Activated naive CD4-positive, alpha-beta T cell treated with anti-CD3 and anti-CD28 coated beads, Interleukin-2, amount 50 U/mL, for 24 hours (primary cell): ENCODE data around the gene SOWAHB.

Experiments
- H3K27ac Mint-ChIP-seq: one replicate; pipeline ENCODE4 v1.8.0; 2021; ENCODE audit warnings: mild to moderate bottlenecking, mixed read lengths
- H3K27me3 Mint-ChIP-seq: one replicate; pipeline ENCODE4 v1.8.0; 2021; ENCODE audit warnings: mixed read lengths
- H3K36me3 Mint-ChIP-seq: one replicate; pipeline ENCODE4 v1.8.0; 2021; ENCODE audit warnings: mixed read lengths
- H3K4me1 Mint-ChIP-seq: one replicate; pipeline ENCODE4 v1.8.0; 2021; ENCODE audit warnings: mixed read lengths
- H3K4me3 Mint-ChIP-seq: one replicate; pipeline ENCODE4 v1.8.0; 2021; ENCODE audit warnings: mild to moderate bottlenecking, mixed read lengths
- H3K9me3 Mint-ChIP-seq: one replicate; pipeline ENCODE4 v1.8.0; 2021; ENCODE audit warnings: mixed read lengths

Gene SOWAHB

DNA sequence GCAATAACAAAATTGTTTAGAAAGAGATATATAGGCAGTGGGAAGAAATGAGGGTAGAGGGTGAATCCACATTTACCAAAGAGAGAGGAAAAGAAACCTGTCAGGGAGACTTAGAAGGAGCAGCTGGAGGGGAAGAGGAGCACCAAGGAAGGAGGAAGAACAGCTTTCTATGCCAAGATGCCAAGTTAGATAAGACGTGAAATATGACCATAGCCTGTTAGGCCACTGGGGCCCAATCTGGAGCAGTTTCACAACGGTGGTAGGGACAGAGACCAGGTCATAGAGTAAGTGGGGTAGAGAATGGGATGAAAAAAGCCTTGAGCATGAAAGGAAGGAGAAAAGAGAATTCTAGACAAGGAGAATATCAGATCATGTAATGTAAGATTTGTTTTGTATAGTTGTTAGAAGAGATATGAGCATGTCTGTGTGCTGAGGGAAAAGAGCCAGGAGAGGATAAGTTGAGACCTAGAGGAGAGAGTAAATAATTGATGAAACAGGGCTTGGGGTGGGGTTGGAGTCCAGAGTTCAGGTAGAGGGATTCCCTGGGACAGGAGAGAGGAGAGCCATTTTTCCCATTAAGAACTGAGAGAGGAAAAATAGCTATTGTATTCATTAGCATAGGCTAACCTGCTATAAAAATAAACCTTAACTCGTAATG lies 4.4 kb upstream of the SOWAHB start:
- no peaks in the 10 kb centered on the region for H3K9me3 Mint-ChIP-seq
- H3K27ac Mint-ChIP-seq: no peak overlapping the region

DNA sequence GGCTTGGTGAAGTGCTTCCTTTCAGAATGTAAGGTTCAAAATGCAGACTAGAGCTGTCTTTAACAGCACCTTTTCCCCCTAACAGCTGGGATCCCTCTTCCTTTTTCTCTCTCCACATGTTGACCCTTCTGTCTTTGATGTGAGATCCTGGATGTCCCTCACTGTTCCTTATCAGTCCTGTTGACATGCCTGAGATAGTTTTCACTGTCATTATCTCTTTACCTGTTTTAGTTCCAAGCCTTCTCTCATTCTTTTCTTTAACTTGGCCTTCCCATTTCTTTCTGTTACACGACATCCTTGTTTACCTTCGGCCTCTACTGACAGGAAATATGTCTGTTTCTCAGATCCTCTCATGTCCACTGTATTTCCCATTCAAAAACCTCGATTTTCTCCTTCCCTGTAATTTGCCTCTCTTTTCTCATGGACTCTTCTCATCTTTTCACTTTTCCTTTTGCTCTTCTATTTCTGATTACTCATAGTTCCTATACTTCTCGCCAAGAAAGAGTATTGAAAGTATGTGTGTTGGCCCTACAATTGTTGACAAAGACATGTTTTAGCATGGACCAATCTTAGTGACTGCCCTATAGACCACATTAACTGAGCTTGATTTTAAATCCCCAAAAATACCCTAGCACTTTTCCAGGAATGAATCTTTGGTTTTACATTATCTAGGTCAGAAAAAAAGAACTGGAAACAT lies 1.2 kb upstream of the SOWAHB start:
- Mint-ChIP-seq H3K27me3 (peaks cover 24% of the 10 kb centered on the region), H3K4me1 (peaks cover 13% of the 10 kb centered on the region), H3K36me3 (peaks cover 3% of the 10 kb centered on the region), H3K27ac (no peak overlapping the region), H3K9me3 (no peaks in the 10 kb centered on the region), H3K4me3 (peak overlapping the region; percentile 64)

More for the DNA sequence above, 4.4 kb upstream of the SOWAHB start:
- Mint-ChIP-seq H3K27me3 (peaks cover 22% of the 10 kb centered on the region), H3K36me3 (peaks cover 3% of the 10 kb centered on the region), H3K4me1 (peaks cover 13% of the 10 kb centered on the region), H3K4me3 (no peak overlapping the region)

DNA sequence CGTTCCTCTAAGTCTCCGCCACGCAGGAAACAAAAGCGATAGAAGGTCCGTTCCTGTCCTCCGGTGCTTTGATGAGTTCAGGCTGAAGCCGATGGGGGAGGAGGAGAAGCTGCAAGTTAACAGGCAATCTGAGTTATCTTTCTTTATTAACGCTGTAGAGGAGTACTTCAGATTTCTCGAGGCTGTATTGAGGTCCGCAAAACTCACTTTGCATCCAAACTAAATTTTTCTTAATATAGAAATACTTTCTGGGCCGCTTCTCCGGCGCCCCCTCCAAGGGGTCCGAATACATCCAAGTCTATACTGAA lies 395 bp upstream of the SOWAHB start:
- Mint-ChIP-seq H3K9me3 (no peaks in the 10 kb centered on the region), H3K4me1 (peaks cover 13% of the 10 kb centered on the region), H3K36me3 (peaks cover 3% of the 10 kb centered on the region), H3K4me3 (peak overlapping the region; percentile 64), H3K27me3 (peaks cover 24% of the 10 kb centered on the region), H3K27ac (no peak overlapping the region)

DNA sequence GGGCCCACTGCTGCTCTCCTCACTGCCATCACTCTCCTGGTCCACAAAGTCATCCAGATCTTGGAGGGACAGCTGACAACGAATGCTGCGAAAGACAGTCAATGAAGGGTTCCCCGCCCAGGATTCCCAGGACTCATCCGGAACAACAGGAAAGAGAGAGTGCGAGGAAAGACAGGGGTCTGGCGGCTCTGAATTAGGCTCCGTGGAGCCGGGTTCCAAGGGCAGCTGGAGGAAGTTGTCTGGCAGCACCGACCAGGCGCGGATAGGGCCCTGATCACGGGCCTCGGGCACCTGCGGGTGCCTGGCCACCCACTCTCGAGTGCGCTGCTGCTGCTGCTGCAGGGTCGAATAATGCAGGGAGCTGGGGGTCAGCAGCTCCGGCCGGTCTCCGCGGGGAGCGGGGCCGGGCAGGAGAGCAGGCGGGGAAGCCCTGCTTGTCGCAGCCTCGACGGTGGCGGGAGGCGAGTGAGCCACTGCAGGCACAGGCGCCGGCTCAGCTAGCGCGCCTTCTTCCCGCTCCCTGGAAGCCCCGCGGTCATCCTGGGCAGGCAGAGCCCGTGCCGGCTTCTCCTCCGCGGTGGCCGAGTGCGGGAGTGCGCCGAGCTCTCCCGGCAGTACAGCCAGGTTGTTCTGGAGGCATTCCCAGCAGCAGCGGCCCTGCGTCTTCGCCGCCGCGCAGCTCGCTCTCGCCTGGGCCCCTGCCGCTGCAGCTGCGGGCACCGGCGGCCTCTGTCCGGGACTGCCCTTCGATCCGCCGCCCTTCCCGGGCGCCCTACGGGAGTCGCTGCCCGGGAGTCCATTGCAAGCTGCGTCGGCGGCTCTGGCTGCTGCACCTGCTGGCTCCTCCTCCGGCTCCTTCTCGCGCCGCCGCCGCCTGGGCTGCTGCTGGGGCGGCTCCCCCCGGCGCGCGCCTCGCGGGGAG lies 1.1 kb downstream of the SOWAHB start:
- Mint-ChIP-seq H3K27ac (no peak overlapping the region), H3K36me3 (peaks cover 3% of the 10 kb centered on the region), H3K9me3 (no peaks in the 10 kb centered on the region), H3K4me1 (peaks cover 13% of the 10 kb centered on the region), H3K27me3 (peaks cover 26% of the 10 kb centered on the region), H3K4me3 (peak overlapping the region; percentile 52)

DNA sequence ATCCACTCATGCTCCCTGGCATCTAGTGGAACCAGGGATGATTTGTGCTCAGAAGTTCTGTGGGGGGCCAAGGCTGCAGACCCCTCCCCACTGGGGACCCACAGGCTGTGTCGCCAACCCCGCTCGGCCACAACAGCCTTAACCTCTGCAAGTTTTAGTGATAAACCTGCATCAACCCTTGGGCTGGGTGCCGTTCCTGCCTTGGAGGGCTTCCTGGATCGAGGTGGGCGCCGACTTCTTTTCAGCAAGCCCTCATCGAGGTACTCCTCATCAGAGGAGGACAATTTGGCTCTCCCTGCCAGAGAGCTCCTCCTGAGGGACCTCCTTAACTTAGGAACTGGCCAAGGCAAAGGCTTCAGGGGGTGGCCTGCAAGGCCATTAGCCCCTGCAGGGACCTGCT lies 1.9 kb downstream of the SOWAHB start:
- peaks cover 3% of the 10 kb centered on the region for H3K36me3 Mint-ChIP-seq
- H3K4me1 Mint-ChIP-seq: peaks cover 13% of the 10 kb centered on the region
- no peaks in the 10 kb centered on the region for H3K9me3 Mint-ChIP-seq
- H3K4me3 Mint-ChIP-seq: no peak overlapping the region
- peaks cover 28% of the 10 kb centered on the region for H3K27me3 Mint-ChIP-seq
- H3K27ac Mint-ChIP-seq: no peak overlapping the region

DNA sequence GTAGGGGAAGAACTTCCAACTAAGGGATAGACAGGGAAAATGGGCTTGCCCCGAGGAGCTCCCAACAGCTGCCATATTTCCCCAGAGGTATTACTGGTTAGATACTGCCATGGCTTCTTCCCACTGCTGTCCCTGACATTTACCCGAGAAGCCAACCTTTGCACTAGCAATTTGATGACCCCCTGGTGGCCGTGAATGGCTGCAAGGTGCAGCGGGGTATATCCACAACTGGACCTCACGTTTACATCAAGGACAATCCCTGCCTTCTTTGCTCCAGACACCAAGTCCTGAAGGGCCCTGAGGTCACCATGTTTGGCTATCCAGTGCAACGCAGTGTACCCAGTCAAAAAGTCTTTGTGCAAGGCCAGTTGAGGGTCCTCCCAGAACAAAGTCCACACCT lies 2.3 kb downstream of the SOWAHB start:
- no peak overlapping the region for H3K4me3 Mint-ChIP-seq
- no peaks in the 10 kb centered on the region for H3K9me3 Mint-ChIP-seq
- H3K27ac Mint-ChIP-seq: no peak overlapping the region
- H3K4me1 Mint-ChIP-seq: peaks cover 13% of the 10 kb centered on the region
- H3K27me3 Mint-ChIP-seq: peaks cover 28% of the 10 kb centered on the region
- H3K36me3 Mint-ChIP-seq: peaks cover 3% of the 10 kb centered on the region

DNA sequence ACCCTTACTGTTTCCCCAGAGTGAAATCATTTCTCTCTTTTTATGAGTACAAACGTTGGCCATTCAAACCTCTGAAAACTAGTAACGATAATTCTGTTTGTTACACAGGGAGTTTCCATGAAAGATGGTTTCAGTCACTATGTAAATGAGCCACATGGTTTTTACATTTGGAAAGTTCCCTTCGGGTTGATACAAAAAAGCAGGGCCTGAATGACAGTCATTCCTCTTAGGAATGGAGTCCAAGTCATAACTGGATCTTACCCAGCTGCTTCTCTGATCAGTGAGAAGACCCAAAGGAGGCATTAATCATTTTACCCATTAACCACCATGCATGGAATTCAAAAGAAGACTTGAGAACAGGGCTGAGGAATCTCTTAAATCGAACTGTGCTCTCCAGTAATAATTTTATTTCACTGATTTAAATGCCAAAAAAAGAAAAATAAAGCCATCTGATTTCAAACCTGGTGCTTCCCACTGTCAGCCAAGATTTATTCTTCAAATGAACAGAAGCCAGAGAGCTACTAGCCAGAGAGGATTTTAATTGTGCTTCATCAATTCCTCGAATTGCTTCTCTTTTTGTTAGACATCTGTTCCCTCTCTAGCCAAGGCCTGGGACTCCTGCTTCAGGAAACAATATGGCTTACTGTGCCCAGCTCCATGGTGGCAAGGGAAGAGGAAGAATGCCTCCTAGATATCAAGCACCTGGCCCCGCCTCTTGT lies 3.2 kb downstream of the SOWAHB start:
- peaks cover 13% of the 10 kb centered on the region for H3K4me1 Mint-ChIP-seq
- peaks cover 3% of the 10 kb centered on the region for H3K36me3 Mint-ChIP-seq
- no peak overlapping the region for H3K4me3 Mint-ChIP-seq
- no peak overlapping the region for H3K27ac Mint-ChIP-seq
- peaks cover 22% of the 10 kb centered on the region for H3K27me3 Mint-ChIP-seq
- no peaks in the 10 kb centered on the region for H3K9me3 Mint-ChIP-seq

DNA sequence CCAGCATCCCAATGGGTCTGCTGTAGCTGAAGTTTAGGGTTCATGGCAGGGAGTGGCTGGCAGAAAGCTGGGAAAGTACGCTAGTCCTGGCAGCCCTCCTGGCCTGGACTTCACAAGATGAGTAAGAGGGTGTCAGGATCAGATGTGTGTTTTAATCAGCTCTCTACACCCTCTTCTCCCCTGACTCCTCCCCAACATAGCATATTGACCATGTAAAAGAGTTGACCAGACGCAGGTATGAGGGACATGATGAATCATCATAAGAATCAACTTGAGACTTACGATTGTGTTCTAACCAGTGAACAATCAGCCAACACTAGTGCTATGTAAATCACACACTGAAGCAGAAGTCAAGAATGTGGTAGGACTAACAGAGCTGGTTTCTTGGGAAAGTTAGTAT lies 5.3 kb downstream of the SOWAHB start:
- H3K27me3 Mint-ChIP-seq: peaks cover 6% of the 10 kb centered on the region
- no peaks in the 10 kb centered on the region for H3K9me3 Mint-ChIP-seq
- H3K36me3 Mint-ChIP-seq: no peaks in the 10 kb centered on the region
- no peak overlapping the region for H3K4me3 Mint-ChIP-seq
- H3K4me1 Mint-ChIP-seq: no peaks in the 10 kb centered on the region
- H3K27ac Mint-ChIP-seq: no peak overlapping the region

DNA sequence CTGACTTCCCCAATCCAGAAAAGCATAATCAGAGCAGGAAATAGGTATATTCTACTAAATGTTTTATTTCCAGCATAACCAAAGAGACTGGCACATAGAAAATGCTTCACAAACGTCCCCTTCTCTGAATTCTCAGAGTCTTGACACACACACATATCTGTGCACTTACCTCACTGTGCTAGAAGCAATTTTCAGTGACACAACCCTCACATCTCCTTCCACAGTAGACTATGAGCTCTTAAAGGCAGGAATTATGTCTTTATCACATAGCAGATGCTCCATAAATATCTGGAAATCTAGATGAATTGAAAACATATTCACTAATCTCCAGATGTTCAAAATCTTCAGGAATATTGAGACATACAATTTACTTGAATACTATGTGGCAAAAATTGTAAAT lies 5.9 kb downstream of the SOWAHB start:
- Mint-ChIP-seq H3K27me3 (peaks cover 6% of the 10 kb centered on the region), H3K27ac (no peak overlapping the region), H3K4me1 (no peaks in the 10 kb centered on the region)

DNA sequence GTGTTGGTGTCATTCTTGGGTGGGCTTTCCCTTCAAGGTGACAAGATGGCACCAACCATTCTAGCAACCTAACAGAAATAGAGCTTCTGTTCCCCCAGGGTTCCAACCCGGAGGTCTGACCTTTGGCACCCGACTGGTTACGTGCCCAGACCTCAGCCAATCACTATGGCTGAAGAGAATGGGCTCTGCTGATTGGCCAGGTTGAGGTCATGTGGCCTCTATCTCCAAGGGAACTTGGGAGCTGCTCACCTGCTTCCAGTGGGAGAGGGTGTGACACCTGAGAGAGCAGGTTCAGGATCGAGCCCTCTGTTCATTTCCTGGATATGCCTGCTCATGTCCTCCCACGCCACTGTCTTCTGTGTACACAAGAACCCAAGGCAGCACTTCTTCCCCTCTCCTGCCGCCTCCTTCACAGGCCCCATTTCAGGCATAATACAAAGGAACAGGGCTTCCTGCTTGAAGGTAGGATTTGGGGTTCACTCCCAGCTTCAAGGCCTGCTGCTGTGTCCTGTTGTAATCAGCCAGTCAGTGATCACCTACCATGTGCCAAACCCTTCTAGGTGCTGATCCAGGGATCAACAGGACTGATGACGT lies 11.0 kb downstream of the SOWAHB start:
- Mint-ChIP-seq H3K27ac (no peak overlapping the region), H3K4me3 (no peak overlapping the region), H3K4me1 (no peaks in the 10 kb centered on the region), H3K9me3 (no peaks in the 10 kb centered on the region), H3K27me3 (peaks cover 2% of the 10 kb centered on the region), H3K36me3 (no peaks in the 10 kb centered on the region)

More for the DNA sequence above, 5.9 kb downstream of the SOWAHB start:
- no peaks in the 10 kb centered on the region for H3K36me3 Mint-ChIP-seq
- no peaks in the 10 kb centered on the region for H3K9me3 Mint-ChIP-seq
- no peak overlapping the region for H3K4me3 Mint-ChIP-seq

DNA sequence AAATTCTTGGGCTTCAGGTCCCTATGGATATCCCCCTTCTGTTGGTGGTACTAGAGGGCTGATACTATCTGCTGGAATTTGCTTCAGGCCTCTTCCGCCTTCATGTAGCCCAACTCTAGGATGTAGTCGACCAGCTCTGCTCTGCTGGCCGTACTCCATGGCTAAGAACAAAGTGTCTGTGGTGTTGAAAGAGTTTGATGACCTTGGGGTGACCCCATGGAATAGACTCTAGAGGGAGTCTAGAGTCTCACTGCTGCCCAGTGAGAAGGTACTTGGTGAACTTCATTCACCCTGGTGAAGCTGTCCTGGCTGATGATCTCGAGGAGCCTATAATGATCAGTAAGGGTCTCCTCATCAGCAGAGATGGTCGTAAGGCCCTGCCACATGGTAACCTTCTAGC lies 11.7 kb downstream of the SOWAHB start:
- H3K36me3 Mint-ChIP-seq: no peaks in the 10 kb centered on the region
- H3K27me3 Mint-ChIP-seq: no peaks in the 10 kb centered on the region

DNA sequence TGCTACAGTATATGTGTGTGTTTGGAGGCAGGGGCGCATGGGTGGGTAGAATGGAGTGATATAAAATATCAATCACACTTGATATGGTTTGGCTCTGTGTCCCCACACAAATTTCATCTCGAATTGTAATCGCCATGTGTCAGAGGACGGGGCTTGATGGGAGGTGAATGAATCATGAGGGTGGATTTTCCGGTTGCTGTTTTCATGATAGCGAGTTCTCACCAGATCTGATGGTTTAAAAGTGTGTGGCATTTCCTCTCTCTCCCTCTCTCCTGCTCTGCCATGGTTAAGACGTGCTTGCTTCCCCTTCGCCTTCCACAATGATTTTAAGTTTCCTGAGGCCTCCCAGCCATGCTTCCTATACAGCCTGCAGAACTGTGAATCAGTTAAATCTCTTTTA lies 14.8 kb downstream of the SOWAHB start:
- Mint-ChIP-seq H3K4me1 (no peaks in the 10 kb centered on the region), H3K9me3 (no peaks in the 10 kb centered on the region), H3K27me3 (peaks cover 1% of the 10 kb centered on the region), H3K36me3 (no peaks in the 10 kb centered on the region), H3K27ac (no peak overlapping the region), H3K4me3 (no peak overlapping the region)

More for the DNA sequence above, 11.7 kb downstream of the SOWAHB start:
- H3K9me3 Mint-ChIP-seq: no peaks in the 10 kb centered on the region
- H3K4me3 Mint-ChIP-seq: no peak overlapping the region
- H3K27ac Mint-ChIP-seq: no peak overlapping the region
- no peaks in the 10 kb centered on the region for H3K4me1 Mint-ChIP-seq

DNA sequence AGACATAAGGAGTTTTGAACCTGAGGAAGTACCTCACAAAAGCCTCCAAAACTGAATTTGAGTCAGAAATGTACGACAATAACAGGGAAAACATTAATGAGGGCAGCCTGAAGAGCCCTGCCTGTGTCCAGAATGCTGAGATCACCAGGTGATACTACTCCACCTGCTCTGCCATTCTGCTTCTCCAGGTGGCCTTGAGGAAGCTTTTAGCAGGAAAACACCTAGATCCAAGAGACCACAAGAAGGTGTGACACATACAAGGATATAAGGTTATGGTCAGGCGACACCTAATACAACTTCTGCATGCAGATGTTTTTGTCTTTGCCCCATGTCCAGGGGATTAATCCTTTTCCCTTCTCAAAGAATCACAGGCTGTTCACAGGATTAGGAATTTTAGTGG lies 15.3 kb downstream of the SOWAHB start:
- Mint-ChIP-seq H3K27ac (no peak overlapping the region), H3K27me3 (peaks cover 4% of the 10 kb centered on the region), H3K9me3 (no peaks in the 10 kb centered on the region), H3K36me3 (no peaks in the 10 kb centered on the region), H3K4me1 (no peaks in the 10 kb centered on the region), H3K4me3 (no peak overlapping the region)

DNA sequence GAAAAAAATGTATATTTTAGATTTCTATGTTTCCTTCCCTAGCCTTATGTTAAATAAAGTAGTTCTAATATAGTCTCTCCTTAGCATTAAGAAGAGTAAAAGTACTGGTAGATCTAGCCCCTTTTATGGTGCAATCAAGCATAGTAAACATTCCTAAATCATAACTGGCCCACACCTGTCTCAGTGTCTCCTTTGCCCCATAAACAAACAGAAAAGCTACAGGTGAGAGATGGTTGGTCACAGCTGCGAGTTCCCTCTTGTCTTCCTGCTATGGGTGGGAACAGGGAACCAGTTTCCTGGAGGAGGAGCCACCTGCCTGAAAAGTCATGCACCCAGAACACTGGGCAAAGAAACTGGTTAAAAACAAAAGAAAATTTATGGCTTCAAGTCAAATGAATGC lies 16.6 kb downstream of the SOWAHB start:
- no peak overlapping the region for H3K27ac Mint-ChIP-seq
- no peaks in the 10 kb centered on the region for H3K4me1 Mint-ChIP-seq
- no peaks in the 10 kb centered on the region for H3K36me3 Mint-ChIP-seq
- H3K4me3 Mint-ChIP-seq: no peak overlapping the region
- H3K9me3 Mint-ChIP-seq: no peaks in the 10 kb centered on the region
- H3K27me3 Mint-ChIP-seq: peaks cover 4% of the 10 kb centered on the region

DNA sequence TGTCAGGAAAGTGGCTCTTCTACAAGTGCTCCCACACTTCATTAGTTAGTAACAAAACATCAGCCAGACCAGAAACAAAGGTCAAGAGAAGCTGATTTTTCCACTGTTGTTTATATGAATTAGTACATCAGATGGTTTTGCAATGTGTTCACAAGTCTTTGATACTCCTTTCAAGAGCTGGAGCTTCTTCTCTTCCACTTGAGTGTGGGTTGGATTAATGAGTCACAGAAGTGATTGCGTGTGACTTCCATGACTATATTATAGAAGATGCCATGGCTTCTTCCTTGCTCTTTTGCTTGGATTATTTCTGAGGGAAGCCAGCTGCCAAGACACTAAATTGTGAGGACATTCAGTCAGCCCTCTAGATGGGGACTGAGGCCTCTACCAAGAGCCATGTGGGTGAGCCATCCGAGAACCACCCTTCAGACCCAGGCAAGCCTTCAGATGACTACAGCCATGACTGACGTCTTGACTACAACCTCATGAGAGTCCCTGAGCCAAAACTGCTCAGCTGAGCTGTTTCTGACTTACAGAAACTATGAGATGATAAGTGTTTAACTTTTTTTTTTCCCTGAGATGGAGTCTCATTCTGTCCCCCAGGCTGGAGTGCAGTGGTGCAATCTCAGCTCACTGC lies 18.1 kb downstream of the SOWAHB start:
- no peaks in the 10 kb centered on the region for H3K9me3 Mint-ChIP-seq
- no peaks in the 10 kb centered on the region for H3K36me3 Mint-ChIP-seq
- H3K4me3 Mint-ChIP-seq: no peak overlapping the region
- no peak overlapping the region for H3K27ac Mint-ChIP-seq
- peaks cover 4% of the 10 kb centered on the region for H3K27me3 Mint-ChIP-seq
- H3K4me1 Mint-ChIP-seq: no peaks in the 10 kb centered on the region
